ENCODE results near the gene GAL3ST2.
"Not testable (repeated sequence)": the region's sequence is repeated elsewhere in the genome, so short reads cannot be mapped to it uniquely, and the experiment has no call there.

GAL3ST2 gene

GRCh38 chr2:241799522-241800197 is 23.0 kb downstream of the GAL3ST2 start:
- Histone ChIP-seq H3K36me3 (ENCODE audit: insufficient read depth) (no peaks in the 10 kb centered on the region), H3K9ac (no peak overlapping the region), H2AFZ (ENCODE audit: low read depth) (no peak overlapping the region), H4K20me1 (ENCODE audit: insufficient read depth) (no peaks in the 10 kb centered on the region), H3K79me2 (ENCODE audit: insufficient read depth, low read depth) (no peaks in the 10 kb centered on the region), H3K27me3 (ENCODE audit: insufficient read depth, low read depth) (peaks cover 7% of the 10 kb centered on the region; the same call in 1 of the 2 replicates), H3K4me3 (IDR thresholded peaks at IDR 0.05; ENCODE audit: insufficient read depth, low read depth, low read length) (no peak overlapping the region), H3K4me2 (no peak overlapping the region), H3K27ac (no peak overlapping the region), H3K4me1 (ENCODE audit: low read depth, poor library complexity, severe bottlenecking) (no peaks in the 10 kb centered on the region)
- no peak for TF ChIP-seq CTCF (conservative IDR thresholded peaks at IDR 0.05; ENCODE audit: low read depth, low read length)

GRCh38 chr2:241800198-241800903 is 23.7 kb downstream of the GAL3ST2 start:
- not testable (repeated sequence) for H3K27ac ChIP-seq; H2AFZ ChIP-seq (ENCODE audit: low read depth); H4K20me1 ChIP-seq (ENCODE audit: insufficient read depth); H3K4me2 ChIP-seq; H3K27me3 ChIP-seq (ENCODE audit: insufficient read depth, low read depth); H3K9ac ChIP-seq; H3K79me2 ChIP-seq (ENCODE audit: insufficient read depth, low read depth); H3K36me3 ChIP-seq (ENCODE audit: insufficient read depth); H3K4me1 ChIP-seq (ENCODE audit: low read depth, poor library complexity, severe bottlenecking); H3K4me3 ChIP-seq (IDR thresholded peaks at IDR 0.05; ENCODE audit: insufficient read depth, low read depth, low read length)

GRCh38 chr2:241801611-241802420 is 25.2 kb downstream of the GAL3ST2 start:
- no peak overlapping the region for H3K27ac ChIP-seq
- H3K4me3 ChIP-seq (IDR thresholded peaks at IDR 0.05; ENCODE audit: insufficient read depth, low read depth, low read length): no peak overlapping the region
- peaks cover 9% of the 10 kb centered on the region; the same call in 1 of the 2 replicates for H3K27me3 ChIP-seq (ENCODE audit: insufficient read depth, low read depth)
- H2AFZ ChIP-seq (ENCODE audit: low read depth): no peak overlapping the region
- H4K20me1 ChIP-seq (ENCODE audit: insufficient read depth): no peaks in the 10 kb centered on the region
- no peaks in the 10 kb centered on the region for H3K36me3 ChIP-seq (ENCODE audit: insufficient read depth)
- no peaks in the 10 kb centered on the region for H3K79me2 ChIP-seq (ENCODE audit: insufficient read depth, low read depth)
- no peak overlapping the region for H3K4me2 ChIP-seq
- no peak for TF ChIP-seq CTCF (conservative IDR thresholded peaks at IDR 0.05; ENCODE audit: low read depth, low read length)
- H3K9ac ChIP-seq: no peak overlapping the region
- H3K4me1 ChIP-seq (ENCODE audit: low read depth, poor library complexity, severe bottlenecking): no peaks in the 10 kb centered on the region

- TF ChIP-seq CTCF (conservative IDR thresholded peaks at IDR 0.05; ENCODE audit: low read depth, low read length): no peak
- no peaks in the 10 kb centered on the region for H4K20me1 ChIP-seq (ENCODE audit: insufficient read depth)
- no peaks in the 10 kb centered on the region for H3K79me2 ChIP-seq (ENCODE audit: insufficient read depth, low read depth)
- no peaks in the 10 kb centered on the region for H3K36me3 ChIP-seq (ENCODE audit: insufficient read depth)
- H3K27ac ChIP-seq: no peak overlapping the region
- no peak overlapping the region for H3K9ac ChIP-seq
- H2AFZ ChIP-seq (ENCODE audit: low read depth): no peak overlapping the region; the same call in 1 of the 2 replicates
- H3K4me1 ChIP-seq (ENCODE audit: low read depth, poor library complexity, severe bottlenecking): no peaks in the 10 kb centered on the region
- H3K4me2 ChIP-seq: no peak overlapping the region
- peaks cover 9% of the 10 kb centered on the region; the same call in 1 of the 2 replicates for H3K27me3 ChIP-seq (ENCODE audit: insufficient read depth, low read depth)
- H3K4me3 ChIP-seq (IDR thresholded peaks at IDR 0.05; ENCODE audit: insufficient read depth, low read depth, low read length): no peak overlapping the region
These were observed 26.0 kb downstream of the GAL3ST2 start for GRCh38 chr2:241802421-241803318.
